Right kidney (tissue), 9 donors: ENCODE results near the gene EEF1AKMT3.

Source experiments
- DNase-seq: peaks from one replicate; pipeline ENCODE4 v3.0.0-alpha.2; 2016
- long read RNA-seq, 8 donors: transcript quantifications; one replicate each; lab custom pipeline, GENCODE V29; 2026

The EEF1AKMT3 gene
- long read RNA-seq, donor 1, partial matches to known transcripts, result 6 of 7 reads
- long read RNA-seq, donor 1, other reads (novel, unspliced or antisense), result 0 of 7 reads
- long read RNA-seq, donor 2, partial matches to known transcripts, result 0 of 3 reads
- long read RNA-seq, donor 2, other reads (novel, unspliced or antisense), result 0 of 3 reads
- long read RNA-seq, donor 3, partial matches to known transcripts, result 0 of 1 reads
- long read RNA-seq, donor 3, other reads (novel, unspliced or antisense), result 0 of 1 reads
- long read RNA-seq, donor 4, partial matches to known transcripts, result 0 of 2 reads
- long read RNA-seq, donor 4, other reads (novel, unspliced or antisense), result 0 of 2 reads
- long read RNA-seq, donor 5, partial matches to known transcripts, result 0 of 5 reads
- long read RNA-seq, donor 5, other reads (novel, unspliced or antisense), result 0 of 5 reads
- long read RNA-seq, donor 6, partial matches to known transcripts, result 0 of 2 reads
- long read RNA-seq, donor 6, other reads (novel, unspliced or antisense), result 0 of 2 reads
- long read RNA-seq, donor 7, partial matches to known transcripts, result 0 of 4 reads
- long read RNA-seq, donor 7, other reads (novel, unspliced or antisense), result 0 of 4 reads
- long read RNA-seq, donor 8, partial matches to known transcripts, result 0 of 1 reads
- long read RNA-seq, donor 8, other reads (novel, unspliced or antisense), result 0 of 1 reads

- DNase-seq, result peak; percentile 85
Measured at GRCh38 chr12:57772429-57773322, at the start of gene EEF1AKMT3. Gene EEF1AKMT3, plus strand, starts transcription at chr12:57772614. Its CDS starts 111 bp downstream, at chr12:57772725.

- no peak for DNase-seq
Measured at GRCh38 chr12:57722716-57723629, 49.4 kb upstream of the EEF1AKMT3 start.

GRCh38 chr12:57723630-57723962 lies 48.8 kb upstream of the EEF1AKMT3 start:
- DNase-seq, result no peak

GRCh38 chr12:57724003-57724935 lies 48.1 kb upstream of the EEF1AKMT3 start:
- DNase-seq, result no peak

GRCh38 chr12:57724936-57725740 lies 47.3 kb upstream of the EEF1AKMT3 start:
- DNase-seq, result no peak

- DNase-seq, result no peak
Measured at GRCh38 chr12:57725851-57726150, 46.6 kb upstream of the EEF1AKMT3 start.

- peak; percentile 61 for DNase-seq
Measured at GRCh38 chr12:57726151-57726883, 46.1 kb upstream of the EEF1AKMT3 start.

GRCh38 chr12:57726884-57727757 lies 45.3 kb upstream of the EEF1AKMT3 start:
- peak; percentile 65 for DNase-seq

GRCh38 chr12:57727758-57728395 lies 44.5 kb upstream of the EEF1AKMT3 start:
- no peak for DNase-seq

- no peak for DNase-seq
Measured at GRCh38 chr12:57729321-57729844, 43.0 kb upstream of the EEF1AKMT3 start.

GRCh38 chr12:57730336-57731067 lies 41.9 kb upstream of the EEF1AKMT3 start:
- no peak for DNase-seq

- DNase-seq, result no peak
Measured at GRCh38 chr12:57731411-57732080, 40.9 kb upstream of the EEF1AKMT3 start.

- no peak for DNase-seq
Measured at GRCh38 chr12:57732270-57732669, 40.1 kb upstream of the EEF1AKMT3 start.

- DNase-seq, result no peak
Measured at GRCh38 chr12:57732726-57733593, 39.5 kb upstream of the EEF1AKMT3 start.

GRCh38 chr12:57733928-57734327 lies 38.5 kb upstream of the EEF1AKMT3 start:
- DNase-seq, result no peak
